HG03342 (cell line): ENCODE data around the gene B4GALT5.

Experiments used
- ATAC-seq: cut with Tn5 transposase; IDR thresholded peaks from one replicate; pipeline ENCODE4 v1.9.1; 2021; ENCODE audit warnings: mild to moderate bottlenecking, moderate library complexity; ENCODE audit not compliant: unreplicated experiment

The B4GALT5 gene

DNA sequence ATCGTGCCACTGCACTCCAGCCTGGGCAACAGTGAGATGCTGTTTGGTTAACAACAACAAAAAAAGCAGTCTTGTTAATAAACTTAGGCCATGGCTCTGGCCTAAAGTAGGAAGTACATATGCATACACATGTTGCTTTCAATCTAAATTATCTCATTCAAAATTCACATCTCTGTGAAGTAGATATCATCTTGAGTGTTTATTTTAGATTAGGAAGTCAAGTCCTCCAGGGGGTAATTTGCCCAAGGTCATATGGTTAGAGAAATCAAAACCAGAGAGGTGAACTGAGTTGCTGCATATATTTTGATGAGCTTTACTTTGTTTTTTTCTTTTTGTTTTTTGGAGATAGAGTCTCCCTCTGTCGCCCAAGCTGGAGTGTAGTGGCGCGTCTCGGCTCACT lies 52.8 kb downstream of the B4GALT5 start:
- no peak for ATAC-seq

DNA sequence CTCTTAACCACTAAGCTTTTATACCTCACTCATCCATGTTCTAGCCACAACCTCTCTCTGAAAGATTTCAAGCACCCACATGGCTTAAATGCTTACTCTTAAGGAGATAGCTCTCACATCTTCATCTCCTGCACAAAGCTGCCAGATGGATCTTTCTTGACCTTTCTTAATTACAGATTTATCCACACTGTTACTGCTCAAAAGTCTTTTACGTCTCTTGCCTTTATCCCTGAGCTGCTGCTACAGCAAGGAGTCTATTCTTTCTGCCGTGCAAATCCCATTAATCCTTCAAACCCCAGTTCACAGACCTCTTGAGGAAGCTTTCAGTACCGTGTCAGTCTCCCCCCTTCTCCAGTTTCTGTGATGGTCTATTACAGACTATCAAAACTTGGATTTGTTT lies 54.6 kb downstream of the B4GALT5 start:
- no peak for ATAC-seq

DNA sequence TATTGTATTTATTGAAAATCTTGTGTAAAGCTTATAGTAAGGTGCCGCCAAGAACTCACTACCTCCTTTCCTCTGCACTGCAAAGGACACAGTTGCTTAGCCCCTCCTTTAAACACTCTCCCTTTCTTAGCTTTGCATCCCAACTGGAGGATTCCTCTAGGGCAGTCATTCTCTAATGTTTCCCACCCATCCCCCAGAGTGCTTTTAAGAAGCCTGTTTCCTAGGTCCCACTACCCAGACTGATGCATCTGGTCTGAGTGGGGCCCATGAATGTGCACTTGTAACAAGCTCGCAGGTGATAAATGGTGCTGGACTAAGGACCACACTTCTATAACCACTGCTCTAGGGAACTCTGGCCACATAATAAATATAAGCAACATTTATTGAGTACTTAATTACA lies 55.2 kb downstream of the B4GALT5 start:
- ATAC-seq = no peak

DNA sequence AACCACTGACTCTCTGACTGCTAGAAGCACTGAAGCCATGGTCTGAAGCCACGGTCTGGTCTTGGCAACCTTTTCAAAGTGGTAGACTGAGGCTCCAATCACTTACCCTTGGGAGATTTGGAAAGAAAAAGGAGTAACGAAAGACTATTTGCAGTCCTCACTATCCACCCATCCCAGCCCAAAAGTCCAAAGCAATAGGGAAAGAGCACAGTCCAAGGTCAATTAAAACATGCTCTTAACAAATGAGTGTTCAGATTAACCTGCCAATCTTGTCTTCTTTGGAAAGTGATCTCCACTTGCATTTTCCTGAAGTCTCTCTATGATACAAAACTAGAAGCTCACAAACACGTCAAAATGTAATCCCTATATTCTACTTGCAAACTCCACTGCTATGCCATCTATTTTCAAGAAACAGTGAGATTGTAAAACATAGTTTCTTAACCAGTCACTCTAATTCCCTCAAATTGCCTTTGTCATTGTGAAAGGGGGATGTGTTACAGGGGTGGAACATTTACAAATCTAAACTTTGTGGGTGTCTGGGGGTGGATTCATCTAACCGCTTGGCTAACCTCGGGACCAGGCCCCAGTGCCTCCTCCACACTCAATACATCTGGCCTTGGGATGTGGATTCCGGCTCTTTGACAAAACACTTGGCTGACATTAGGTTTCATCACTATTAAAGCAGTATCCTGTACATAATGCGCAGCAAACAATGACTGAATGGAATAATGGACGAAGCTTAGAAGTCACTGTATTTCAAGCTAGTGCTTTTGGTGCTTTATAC lies 56.4 kb downstream of the B4GALT5 start:
- no peak for ATAC-seq

DNA sequence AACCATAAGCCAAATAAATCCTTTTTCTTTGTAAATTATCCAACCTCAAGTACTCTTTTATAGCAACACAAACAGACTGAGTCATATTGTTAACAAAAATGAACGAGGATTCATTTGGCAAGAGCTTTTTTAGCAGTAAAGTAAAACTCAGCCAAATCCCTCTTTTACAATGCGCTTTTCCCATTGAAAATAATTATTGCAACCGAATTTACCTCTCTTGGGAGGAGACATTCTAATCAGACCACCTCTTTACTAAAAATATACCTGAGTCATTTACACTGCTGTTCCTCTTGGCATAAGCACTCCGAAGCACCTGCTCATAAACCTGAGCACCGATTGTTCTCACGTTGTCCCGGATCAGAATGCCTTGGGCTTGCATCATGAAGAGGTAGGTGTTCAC lies 57.4 kb downstream of the B4GALT5 start:
- no peak for ATAC-seq

DNA sequence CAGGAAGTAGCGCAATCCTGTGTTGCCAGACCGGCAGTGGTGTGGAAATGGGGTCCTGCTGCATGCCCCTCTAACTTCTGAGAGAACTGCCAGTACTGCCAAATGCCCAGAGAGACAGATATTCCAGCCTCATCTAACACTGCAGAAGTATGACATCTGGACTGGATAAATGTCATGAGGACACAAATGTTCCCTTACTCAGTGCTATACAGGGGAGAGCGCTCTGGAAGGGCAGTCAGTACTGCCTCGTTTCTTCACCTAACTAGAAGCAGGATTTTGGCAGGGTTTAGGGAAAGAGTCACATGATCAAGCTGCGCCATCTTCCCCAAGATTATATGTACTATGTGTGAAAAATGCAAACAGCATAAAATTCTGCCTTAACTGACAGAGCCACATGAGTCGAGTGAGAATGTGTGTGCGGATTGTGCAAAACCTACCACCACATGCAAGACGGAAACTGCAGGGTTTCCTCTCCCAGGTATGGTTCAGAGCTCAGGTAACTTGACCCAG lies 59.7 kb downstream of the B4GALT5 start:
- ATAC-seq = no peak

DNA sequence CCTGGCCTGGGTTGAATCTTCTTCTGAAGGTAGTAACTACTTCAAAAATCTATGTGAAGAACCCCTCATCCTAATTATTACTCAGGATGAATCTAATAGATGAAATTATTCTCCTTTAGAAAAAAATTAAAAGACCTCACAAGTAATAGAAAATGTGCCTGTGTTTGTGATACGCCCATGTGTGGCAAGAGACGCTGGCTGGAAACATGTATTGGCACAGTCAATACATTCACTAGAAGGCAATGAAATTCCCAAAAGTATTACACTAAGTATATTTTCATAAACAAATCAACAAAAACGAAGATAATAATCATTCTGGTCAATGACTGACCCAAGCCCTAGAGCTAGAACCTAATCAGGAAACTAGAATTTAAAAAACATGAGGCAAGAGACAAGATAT lies 64.0 kb downstream of the B4GALT5 start:
- ATAC-seq = no peak

DNA sequence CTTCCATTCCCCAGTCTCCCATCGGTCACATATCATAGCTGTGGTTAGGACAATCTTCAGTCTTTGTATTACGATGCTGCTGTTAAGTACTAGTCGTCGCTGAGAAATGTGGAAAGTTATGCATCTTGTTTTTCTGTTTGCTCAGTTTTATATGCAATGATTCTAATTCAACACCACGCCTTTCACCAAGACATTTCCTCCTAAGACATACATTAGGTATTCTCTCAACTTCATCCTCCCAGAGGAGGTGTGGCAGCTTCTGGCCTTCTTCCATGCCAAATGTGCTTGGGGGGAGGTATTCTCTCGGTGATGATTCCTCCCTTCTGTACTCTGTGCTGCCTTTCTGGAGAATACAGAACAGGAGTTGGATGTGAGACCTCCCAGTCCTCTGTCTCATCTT lies 66.1 kb downstream of the B4GALT5 start:
- no peak for ATAC-seq

DNA sequence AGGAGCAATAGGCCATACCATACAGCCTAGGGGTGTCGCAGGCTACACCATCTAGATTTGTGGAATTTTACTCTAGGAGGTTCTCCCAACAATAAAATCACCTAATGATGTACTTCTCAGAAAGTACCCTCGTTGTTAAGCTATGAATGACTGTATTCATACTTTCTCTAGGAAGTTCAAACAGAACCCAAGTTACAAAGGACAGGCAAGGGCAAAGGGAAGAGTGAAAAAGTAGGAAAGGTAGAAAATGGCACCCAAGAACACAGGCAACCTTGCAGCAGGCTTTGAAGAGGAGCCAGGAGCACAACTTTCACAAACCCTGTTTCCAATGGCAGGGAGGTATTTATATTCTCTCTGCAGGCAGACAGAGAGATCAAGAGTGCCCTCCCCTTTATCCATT lies 67.2 kb downstream of the B4GALT5 start:
- no peak for ATAC-seq

DNA sequence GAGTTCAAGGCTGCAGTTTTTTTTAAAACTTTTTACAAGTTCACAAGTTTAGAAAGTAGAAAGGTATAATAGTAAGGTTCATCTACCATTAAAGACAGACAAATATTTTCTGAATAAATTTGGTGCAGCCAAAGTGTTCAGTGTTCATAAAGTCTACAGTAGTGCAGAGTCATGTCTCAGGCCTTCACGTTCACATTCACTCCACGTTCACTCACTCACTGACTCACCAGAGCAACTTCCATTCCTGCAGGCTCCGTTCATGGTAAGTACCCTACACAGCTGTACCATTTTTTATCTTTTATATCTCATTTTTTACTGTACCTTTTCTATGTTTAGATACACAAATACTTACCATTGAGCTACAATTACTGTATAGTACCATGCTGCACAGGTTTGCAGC lies 67.6 kb downstream of the B4GALT5 start:
- no peak for ATAC-seq

DNA sequence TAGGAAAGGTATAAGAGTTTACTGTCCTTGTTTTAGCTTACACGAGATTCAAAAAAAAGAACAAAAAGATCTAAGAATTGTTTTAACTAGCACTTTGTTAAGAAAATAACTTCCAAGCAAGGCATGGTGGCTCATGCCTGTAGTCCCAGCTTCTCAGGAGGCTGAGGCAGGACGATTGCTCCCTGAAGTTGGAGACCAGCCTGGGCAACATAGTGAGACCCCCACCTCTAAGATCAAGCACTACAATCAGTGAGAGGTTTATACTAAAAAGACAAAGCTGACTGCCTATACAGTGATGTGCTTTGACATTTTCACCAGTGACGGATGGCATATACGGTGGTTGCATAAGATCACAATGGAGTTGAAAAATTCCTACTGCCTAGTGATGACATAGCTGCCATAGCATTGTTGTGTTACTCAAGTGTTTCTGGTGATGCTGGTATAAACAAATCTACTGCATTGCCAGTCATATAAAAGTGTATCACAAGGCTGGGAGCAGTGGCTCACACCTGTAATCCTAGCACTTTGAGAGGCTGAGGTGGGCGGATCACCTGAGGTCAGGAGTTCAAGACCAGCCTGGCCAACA lies 68.6 kb downstream of the B4GALT5 start:
- no peak for ATAC-seq

DNA sequence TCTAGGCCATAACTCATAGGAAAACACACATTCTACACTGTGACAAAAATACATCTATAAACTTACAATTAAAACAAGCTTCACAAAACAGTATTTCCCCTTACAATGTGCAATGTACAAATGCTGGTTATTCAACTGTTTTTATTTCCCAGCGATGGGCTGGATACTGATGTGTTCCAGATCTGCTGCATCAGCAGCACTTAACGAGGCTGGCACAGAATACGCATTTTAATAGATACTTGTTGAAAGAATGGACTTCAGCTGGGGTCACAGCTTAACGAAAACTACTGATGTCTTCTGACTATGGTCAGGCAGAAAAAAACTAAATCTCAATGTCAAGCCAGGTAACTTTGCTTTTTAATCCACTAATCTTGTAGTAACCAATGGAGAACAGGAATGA lies 70.9 kb downstream of the B4GALT5 start:
- no peak for ATAC-seq

DNA sequence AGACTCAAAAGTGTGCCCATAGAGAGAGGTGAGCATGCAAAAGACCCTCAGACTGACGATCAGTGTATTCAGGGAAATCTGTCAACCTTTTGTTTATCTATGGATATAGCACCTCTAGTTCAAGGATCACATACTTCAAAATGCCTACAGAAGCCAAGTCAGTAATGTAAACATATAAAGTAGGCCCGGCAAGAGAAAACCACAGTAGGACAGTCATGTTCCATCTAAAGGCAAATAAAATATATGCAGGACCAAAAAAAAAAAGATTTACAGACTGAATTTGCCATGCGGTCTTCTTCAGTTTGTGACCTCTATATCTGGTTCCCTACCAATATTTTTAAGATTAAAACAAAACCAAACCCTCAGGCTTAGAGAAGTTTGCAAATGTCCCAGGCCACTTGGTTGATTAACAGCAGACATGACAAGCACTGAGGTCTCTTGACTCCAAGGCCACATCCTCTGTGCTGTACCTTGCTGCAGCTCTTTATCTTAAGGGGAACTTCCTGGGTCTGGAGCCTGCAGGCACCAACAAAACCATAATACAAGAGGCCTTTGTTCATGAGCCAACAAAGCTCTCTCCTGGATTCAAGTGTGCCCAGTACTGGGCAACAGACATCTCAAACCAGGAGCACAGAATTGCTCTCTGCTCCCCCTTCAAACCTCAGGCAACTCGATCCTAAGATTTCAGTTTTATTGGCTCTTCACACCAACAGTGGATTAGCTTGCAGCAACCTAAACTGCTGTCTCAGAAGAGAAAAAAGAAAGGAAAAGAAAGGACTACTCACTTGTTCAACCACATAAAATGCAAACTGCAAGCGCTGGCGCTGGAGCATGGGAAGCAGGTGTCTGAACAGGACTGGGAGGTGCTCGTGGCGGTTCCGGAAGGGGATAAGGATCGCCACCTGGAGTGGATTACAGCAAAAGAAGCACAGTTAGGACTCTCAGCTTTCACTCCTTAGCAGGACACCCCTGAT lies 71.7 kb downstream of the B4GALT5 start:
- ATAC-seq = no peak

DNA sequence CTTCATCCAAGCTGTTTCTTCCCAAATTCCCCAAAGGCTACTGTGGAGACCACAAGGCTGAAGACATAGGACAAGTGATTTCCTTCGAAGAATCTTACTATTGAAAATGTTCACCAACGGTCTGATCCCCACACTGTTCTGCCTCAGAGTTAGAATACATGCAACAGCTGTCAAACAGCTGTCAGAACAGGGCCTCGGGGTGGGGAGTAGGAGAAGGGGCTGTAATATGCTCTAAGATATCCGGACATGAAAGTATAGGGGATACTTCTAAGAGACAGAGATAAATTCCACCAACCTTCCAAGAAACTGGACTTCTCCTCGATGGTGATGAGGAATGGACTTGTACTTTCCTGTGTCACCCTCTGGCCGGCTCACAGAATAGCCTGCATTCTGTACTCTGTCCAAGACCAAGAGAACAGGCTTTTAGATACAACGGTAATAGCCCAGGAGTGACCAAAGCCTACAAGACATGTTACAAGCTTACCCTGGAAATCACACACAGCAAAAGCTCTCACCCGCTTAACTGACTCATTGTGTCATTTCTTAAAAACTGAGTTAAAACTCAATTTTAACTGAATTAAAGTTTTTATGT lies 76.5 kb downstream of the B4GALT5 start:
- ATAC-seq = no peak

DNA sequence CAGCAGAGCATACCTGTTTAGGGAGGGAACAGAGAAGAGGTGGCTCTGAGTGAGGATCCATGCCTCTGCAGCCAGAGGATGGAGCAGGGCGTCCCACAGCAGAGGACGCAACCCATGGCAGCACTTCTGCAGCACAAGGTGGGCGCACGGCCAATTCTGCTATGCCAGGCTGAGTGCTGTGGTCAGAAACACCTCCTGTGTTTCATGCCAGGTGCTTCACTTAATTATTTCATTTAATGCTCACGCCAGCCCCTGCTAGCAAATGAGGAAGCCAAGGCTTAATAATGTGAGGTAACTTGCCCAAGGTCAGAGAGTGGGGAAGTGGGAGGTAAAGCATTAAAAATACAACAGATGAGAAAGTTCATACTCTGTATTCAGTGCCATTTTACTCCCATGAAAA lies 77.2 kb downstream of the B4GALT5 start:
- ATAC-seq = no peak

DNA sequence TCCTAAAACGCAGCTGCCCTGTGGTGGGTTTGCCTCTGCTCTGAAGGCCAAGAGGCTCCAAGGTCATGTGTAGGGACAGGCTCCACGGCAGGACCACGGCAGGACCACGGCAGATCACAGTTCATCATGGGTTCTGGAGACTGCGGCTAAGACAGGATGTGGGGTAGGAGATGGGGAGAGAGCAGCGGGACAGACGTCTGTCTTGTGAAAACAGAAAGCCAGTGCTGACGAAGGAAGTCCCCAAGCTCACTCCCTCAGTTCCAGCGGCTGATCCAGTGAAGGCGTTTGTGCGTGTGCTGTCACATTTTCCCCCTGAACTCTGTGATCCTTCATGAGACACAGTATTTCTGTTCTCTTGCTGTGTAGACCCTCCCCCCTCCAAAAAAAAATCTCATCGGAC lies 77.8 kb downstream of the B4GALT5 start:
- no peak for ATAC-seq

DNA sequence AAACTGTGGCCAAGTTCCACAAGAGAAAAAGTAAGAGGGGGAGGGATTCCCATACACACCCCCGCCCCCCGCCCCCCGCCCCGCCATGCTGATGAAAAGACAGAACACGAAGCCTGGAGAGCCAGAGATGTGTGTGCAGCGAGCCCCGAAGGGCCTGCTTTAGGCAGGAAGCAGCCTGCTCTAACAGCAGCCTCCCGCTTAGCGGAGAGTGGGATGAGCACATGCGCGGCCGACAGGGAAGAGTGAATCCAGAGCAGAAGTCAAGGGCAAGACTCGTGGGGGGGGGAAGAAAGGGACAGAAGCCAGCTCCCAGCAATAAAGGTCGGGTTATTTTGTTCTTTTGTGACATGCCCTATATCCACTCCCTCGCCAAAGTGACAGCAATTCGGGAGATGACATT lies 78.5 kb downstream of the B4GALT5 start:
- ATAC-seq = no peak

DNA sequence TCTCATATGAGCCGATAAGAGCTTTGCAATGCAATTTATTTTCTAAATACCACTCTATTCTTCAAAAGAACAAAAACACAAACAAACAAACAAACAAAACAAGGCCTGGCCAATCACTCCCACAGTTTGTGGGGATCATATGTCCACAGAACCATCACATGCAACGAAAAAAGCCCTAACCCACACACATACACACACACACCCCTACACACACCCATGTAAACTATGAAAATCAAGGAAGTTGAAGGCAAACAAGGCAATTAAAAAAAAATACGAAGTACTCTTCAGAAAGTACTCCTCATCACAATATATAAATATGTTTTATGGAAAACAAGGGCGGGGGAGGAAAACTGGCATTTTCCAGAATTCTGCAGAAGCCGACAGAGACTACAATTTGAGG lies 79.6 kb downstream of the B4GALT5 start:
- no peak for ATAC-seq

DNA sequence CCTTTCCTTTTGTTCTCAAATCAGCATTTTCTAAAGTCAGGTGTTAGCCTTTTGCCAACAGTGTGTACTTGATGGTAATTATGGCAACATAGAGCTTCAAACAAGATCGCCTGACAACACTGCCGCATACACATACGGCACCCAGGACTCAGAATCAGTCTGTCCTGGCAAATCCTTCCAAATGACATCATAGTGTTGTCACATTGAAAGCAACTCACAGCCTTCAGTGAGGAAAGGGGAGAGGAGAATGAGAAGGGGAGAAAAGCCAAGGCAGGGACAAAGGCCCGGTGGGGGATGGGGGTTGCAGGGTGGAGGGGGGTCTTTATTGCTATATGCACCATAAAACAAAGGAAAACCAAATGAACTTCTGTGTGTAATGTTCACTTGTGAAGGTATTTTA lies 80.0 kb downstream of the B4GALT5 start:
- ATAC-seq = no peak

DNA sequence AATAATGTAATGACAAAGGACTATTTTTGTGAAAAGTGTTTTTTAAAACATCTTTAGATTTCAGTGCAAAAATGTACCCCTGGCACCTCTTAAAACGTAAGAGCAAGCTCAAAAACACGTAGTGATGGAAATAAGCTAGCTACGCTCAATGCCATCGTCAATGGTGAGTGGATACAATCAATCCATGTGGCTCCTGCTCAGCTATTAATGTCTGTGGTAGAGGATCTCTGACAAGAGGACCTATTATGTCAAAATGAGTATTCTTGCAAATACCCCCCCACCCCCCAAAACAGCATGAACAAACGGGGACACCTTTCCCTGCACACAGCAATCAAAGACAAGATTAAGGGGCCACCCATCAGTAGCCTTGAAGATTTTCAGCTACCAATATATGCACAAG lies 80.7 kb downstream of the B4GALT5 start:
- ATAC-seq = no peak

DNA sequence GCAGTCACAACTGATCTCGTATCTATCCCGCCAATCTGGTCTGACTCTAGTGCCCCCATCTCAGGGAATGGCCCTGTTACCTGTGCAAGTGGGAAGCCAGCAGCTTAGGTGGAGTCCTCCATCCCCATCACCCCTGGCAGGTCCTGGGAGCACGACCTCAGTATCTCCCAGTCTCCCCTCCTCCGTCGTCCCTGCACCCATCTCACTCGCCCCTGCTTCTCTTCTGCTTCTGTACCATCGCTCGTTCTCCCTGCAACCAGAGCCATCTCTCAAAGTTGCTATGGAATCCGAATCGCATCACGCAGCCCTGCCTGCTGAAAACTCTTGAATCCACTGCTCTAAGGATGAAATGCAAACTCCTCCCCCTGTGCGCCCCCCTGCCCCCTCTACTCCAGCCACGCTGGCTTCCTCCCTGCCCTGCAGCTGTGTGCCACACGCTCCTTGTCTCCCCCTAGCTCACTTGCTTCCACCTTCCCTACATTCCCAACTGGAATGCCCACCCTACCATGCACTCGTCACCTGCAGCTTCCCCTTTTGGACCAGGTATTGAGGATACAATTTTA lies 81.7 kb downstream of the B4GALT5 start:
- no peak for ATAC-seq
